H9 (cell line): ENCODE measurements around the gene VPS41. TPM values are rescaled to one million over a fixed set of nuclear protein-coding genes. Genes with fewer than 3 reads are reported as not detected.

Experiments
- DNase-seq: peaks from one replicate; pipeline ENCODE4 v3.0.0-alpha.2; 2017
- H2AFZ ChIP-seq: one replicate; pipeline ENCODE4 v1.6.1; 2013; ENCODE audit warnings: mild to moderate bottlenecking, low read length, control low read depth, moderate library complexity
- H2AK5ac ChIP-seq: 2 replicates; pipeline ENCODE4 v1.6.1; 2013; ENCODE audit warnings: low read length, control low read depth, mixed read lengths; ENCODE audit not compliant: insufficient read length
- H2BK120ac ChIP-seq: one replicate; pipeline ENCODE4 v1.6.1; 2013; ENCODE audit warnings: low read depth, mild to moderate bottlenecking, low read length, control low read depth, inconsistent platforms; ENCODE audit not compliant: poor library complexity, severe bottlenecking
- H2BK12ac ChIP-seq: 2 replicates; pipeline ENCODE4 v1.6.1; 2013; ENCODE audit warnings: low read length, control low read depth, mixed read lengths, low read depth; ENCODE audit not compliant: insufficient read length
- H2BK15ac ChIP-seq: 2 replicates; pipeline ENCODE4 v1.6.1; 2013; ENCODE audit warnings: low read depth, low read length, control low read depth
- H2BK20ac ChIP-seq: one replicate; pipeline ENCODE4 v1.6.1; 2013; ENCODE audit warnings: low read depth, mild to moderate bottlenecking, low read length, control low read depth, inconsistent platforms; ENCODE audit not compliant: poor library complexity, severe bottlenecking
- H2BK5ac ChIP-seq: 2 replicates; pipeline ENCODE4 v1.6.1; 2013; ENCODE audit warnings: low read length, control low read depth, mixed read lengths; ENCODE audit not compliant: insufficient read length
- H3K14ac ChIP-seq: 2 replicates; pipeline ENCODE4 v1.6.1; 2013; ENCODE audit warnings: low read length, control low read depth; ENCODE audit not compliant: insufficient read depth
- H3K18ac ChIP-seq: 2 replicates; pipeline ENCODE4 v1.6.1; 2013; ENCODE audit warnings: low read depth, mild to moderate bottlenecking, mixed read lengths, low read length, control low read depth; ENCODE audit not compliant: insufficient read length
- H3K23ac ChIP-seq: 2 replicates; pipeline ENCODE4 v1.6.1; 2013; ENCODE audit warnings: low read length, control low read depth, mixed read lengths, low read depth; ENCODE audit not compliant: insufficient read length
- H3K23me2 ChIP-seq: 2 replicates; pipeline ENCODE4 v1.6.1; 2013; ENCODE audit warnings: low read depth, mild to moderate bottlenecking, mixed read lengths, low read length, control low read depth; ENCODE audit not compliant: insufficient read length, poor library complexity, severe bottlenecking
- H3K27ac ChIP-seq: 2 replicates; pipeline ENCODE4 v1.5.1; 2013; ENCODE audit warnings: low read length, control low read depth, mixed read lengths, low read depth; ENCODE audit not compliant: insufficient read length
- H3K27me3 ChIP-seq: 2 replicates; pipeline ENCODE4 v1.6.1; 2013; ENCODE audit warnings: low read length, control low read depth, inconsistent platforms; ENCODE audit not compliant: insufficient read depth
- H3K4ac ChIP-seq: 2 replicates; pipeline ENCODE4 v1.6.1; 2013; ENCODE audit warnings: low read depth, mild to moderate bottlenecking, control low read depth, inconsistent platforms, low read length, moderate library complexity
- H3K4me1 ChIP-seq: 2 replicates; pipeline ENCODE4 v1.6.1; 2013; ENCODE audit warnings: low read length, control low read depth, inconsistent platforms; ENCODE audit not compliant: insufficient read depth
- H3K4me2 ChIP-seq: 2 replicates; pipeline ENCODE4 v1.6.1; 2013; ENCODE audit warnings: low read length, control low read depth, mixed read lengths; ENCODE audit not compliant: insufficient read length, insufficient read depth
- H3K56ac ChIP-seq: 2 replicates; pipeline ENCODE4 v1.6.1; 2013; ENCODE audit warnings: low read depth, mild to moderate bottlenecking, mixed read lengths, low read length, control low read depth; ENCODE audit not compliant: insufficient read length
- H3K79me1 ChIP-seq: 2 replicates; pipeline ENCODE4 v1.6.1; 2013; ENCODE audit warnings: low read depth, mild to moderate bottlenecking, moderate library complexity, low read length, control low read depth, inconsistent platforms; ENCODE audit not compliant: insufficient read depth, poor library complexity, severe bottlenecking
- H3K79me2 ChIP-seq: 2 replicates; pipeline ENCODE4 v1.6.1; 2013; ENCODE audit warnings: low read length, control low read depth, inconsistent platforms; ENCODE audit not compliant: insufficient read depth
- H3K9ac ChIP-seq: 2 replicates; pipeline ENCODE4 v1.6.1; 2013; ENCODE audit warnings: low read length, control low read depth, mixed read lengths; ENCODE audit not compliant: insufficient read length; ENCODE audit errors: extremely low read depth
- H3K9me3 ChIP-seq: one replicate; pipeline ENCODE4 v1.6.1; 2013; ENCODE audit warnings: low read depth, low read length, inconsistent platforms; ENCODE audit not compliant: control insufficient read depth
- H3T11ph ChIP-seq: one replicate; pipeline ENCODE4 v1.6.1; 2013; ENCODE audit warnings: mild to moderate bottlenecking, low read length, control low read depth, inconsistent platforms
- H4K20me1 ChIP-seq: one replicate; pipeline ENCODE4 v1.6.1; 2013; ENCODE audit not compliant: control insufficient read depth, insufficient read length, insufficient read depth
- H4K5ac ChIP-seq: 2 replicates; pipeline ENCODE4 v1.6.1; 2013; ENCODE audit warnings: low read depth, mild to moderate bottlenecking, mixed read lengths, low read length, control low read depth; ENCODE audit not compliant: insufficient read length
- H4K8ac ChIP-seq: replicated peaks from 2 replicates; pipeline ENCODE4 v1.6.1; 2013; ENCODE audit warnings: low read length, control low read depth, mixed read lengths, low read depth; ENCODE audit not compliant: insufficient read length
- H4K91ac ChIP-seq: 2 replicates; pipeline ENCODE4 v1.6.1; 2013; ENCODE audit warnings: low read depth, mild to moderate bottlenecking, moderate library complexity, mixed read lengths, low read length, control low read depth; ENCODE audit not compliant: insufficient read length
- H3K27ac Mint-ChIP-seq, 3 experiments: 2 replicates in 2 of 3; 3 replicates in 1 of 3; pipeline ENCODE4 v1.8.0; 2020 to 2021; ENCODE audit warnings: mixed read lengths in 3 of 3, mild to moderate bottlenecking in 1 of 3, moderate library complexity in 1 of 3
- H3K27me3 Mint-ChIP-seq: 2 replicates; pipeline ENCODE4 v1.8.0; 2021; ENCODE audit warnings: low read depth, mild to moderate bottlenecking, moderate library complexity, mixed read lengths
- H3K36me3 Mint-ChIP-seq, 3 experiments: 2 replicates in 2 of 3; 3 replicates in 1 of 3; pipeline ENCODE4 v1.8.0; 2020 to 2021; ENCODE audit warnings: low read depth in 3 of 3, mixed read lengths in 3 of 3; ENCODE audit not compliant: insufficient read depth in 1 of 3
- H3K4me1 Mint-ChIP-seq, 2 experiments: 2 replicates each; pipeline ENCODE4 v1.8.0; 2020; ENCODE audit warnings: mixed read lengths in 2 of 2
- H3K4me3 Mint-ChIP-seq, 2 experiments: 2 replicates in 1 of 2; 3 replicates in 1 of 2; pipeline ENCODE4 v1.8.0; 2020 to 2021; ENCODE audit warnings: mild to moderate bottlenecking in 2 of 2, mixed read lengths in 2 of 2, moderate library complexity in 1 of 2
- H3K9me3 Mint-ChIP-seq, 2 experiments: 2 replicates in 1 of 2; 3 replicates in 1 of 2; pipeline ENCODE4 v1.8.0; 2020; ENCODE audit warnings: mild to moderate bottlenecking in 2 of 2, mixed read lengths in 2 of 2, moderate library complexity in 1 of 2
- CTCF ChIP-seq: fragments of 200-600 bp; sonication (generic); conservative IDR thresholded peaks from 3 replicates; pipeline ENCODE4 v1.8.0; 2021; ENCODE audit warnings: antibody characterized with exemption, mild to moderate bottlenecking
- WGBS: extraction: QIAGEN DNeasy Blood & Tissue Kit; methylation state at CpG from one replicate; pipeline ENCODE4 v1.1.7; 2013; ENCODE audit warnings: missing lambda C conversion rate, low lambda C conversion rate, mixed read lengths; ENCODE audit not compliant: insufficient read length; ENCODE audit errors: extremely low coverage; 5-methylcytosine and 5-hydroxymethylcytosine counted together
- total RNA-seq: library from RNA; stranded (reverse); gene quantifications from 2 replicates; pipeline ENCODE4 v1.2.1, GENCODE V29; 2021

The VPS41 gene
- total RNA-seq, 1 experiment from 2014 or later, result 49.3 TPM

DNA sequence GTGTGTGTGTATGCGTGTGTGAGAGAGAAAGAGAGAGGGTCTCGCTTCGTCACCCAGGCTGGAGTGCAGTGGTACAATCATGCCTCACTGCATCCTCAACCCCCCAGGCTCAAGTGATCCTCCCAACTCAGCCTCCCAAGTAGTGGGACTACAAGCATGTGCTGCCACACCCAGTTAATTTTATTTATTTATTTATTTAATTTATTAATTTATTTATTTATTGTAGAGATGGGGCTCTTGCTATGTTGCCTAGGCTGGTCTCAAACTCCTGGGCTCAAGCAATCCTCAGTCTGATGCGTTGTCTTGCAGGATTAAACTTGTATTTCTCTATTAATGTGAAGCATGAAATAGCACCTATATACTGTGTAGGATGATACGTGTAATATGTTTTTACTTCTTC, 46.9 kb upstream of the VPS41 start:
- H3K27ac Mint-ChIP-seq, result no peak overlapping the region
- peaks cover 3 to 4% of the 10 kb centered on the region in 2 experiments for H3K4me1 Mint-ChIP-seq

More for the DNA sequence above, 46.9 kb upstream of the VPS41 start:
- no peak overlapping the region for H3K4me3 Mint-ChIP-seq
- WGBS, result no CpG with 5 or more reads among the region's 5 CpGs
- no peaks in the 10 kb centered on the region for H3K9me3 ChIP-seq
- no peak overlapping the region for H3K18ac ChIP-seq
- no peak overlapping the region for H3K27ac ChIP-seq
- no peak overlapping the region for H4K8ac ChIP-seq
- H3K27me3 Mint-ChIP-seq, result no peaks in the 10 kb centered on the region
- H3K14ac ChIP-seq, result no peak overlapping the region
- no peaks in the 10 kb centered on the region for H3K4me1 ChIP-seq
- no peak overlapping the region for H3K56ac ChIP-seq
- no peaks in the 10 kb centered on the region for H3K36me3 Mint-ChIP-seq
- H2BK20ac ChIP-seq, result no peak overlapping the region
- no peak for TF ChIP-seq CTCF
- no peak overlapping the region for H3T11ph ChIP-seq
- H2BK15ac ChIP-seq, result no peak overlapping the region
- no peak overlapping the region for H3K23ac ChIP-seq
- H4K20me1 ChIP-seq, result no peaks in the 10 kb centered on the region
- no peaks in the 10 kb centered on the region for H3K23me2 ChIP-seq
- H2BK120ac ChIP-seq, result no peak overlapping the region
- no peak overlapping the region for H2BK5ac ChIP-seq
- H4K5ac ChIP-seq, result no peak overlapping the region
- H3K9ac ChIP-seq, result no peak overlapping the region
- H3K27me3 ChIP-seq, result no peaks in the 10 kb centered on the region
- no peaks in the 10 kb centered on the region for H3K79me2 ChIP-seq
- H3K9me3 Mint-ChIP-seq, result no peaks in the 10 kb centered on the region
- H3K4me2 ChIP-seq, result no peak overlapping the region
- DNase-seq, result no peak
- H2AK5ac ChIP-seq, result no peak overlapping the region
- H2AFZ ChIP-seq, result no peak overlapping the region
- no peak overlapping the region for H3K4ac ChIP-seq
- no peak overlapping the region for H2BK12ac ChIP-seq
- no peaks in the 10 kb centered on the region for H3K79me1 ChIP-seq
- H4K91ac ChIP-seq, result no peak overlapping the region
